ENCODE data around the gene MACROH2A1. TPM values are rescaled to one million over a fixed set of nuclear protein-coding genes. Genes with fewer than 3 reads are reported as not detected.

The MACROH2A1 gene
- total RNA-seq, 1 donor from 2014 or later = 215 TPM

DNA sequence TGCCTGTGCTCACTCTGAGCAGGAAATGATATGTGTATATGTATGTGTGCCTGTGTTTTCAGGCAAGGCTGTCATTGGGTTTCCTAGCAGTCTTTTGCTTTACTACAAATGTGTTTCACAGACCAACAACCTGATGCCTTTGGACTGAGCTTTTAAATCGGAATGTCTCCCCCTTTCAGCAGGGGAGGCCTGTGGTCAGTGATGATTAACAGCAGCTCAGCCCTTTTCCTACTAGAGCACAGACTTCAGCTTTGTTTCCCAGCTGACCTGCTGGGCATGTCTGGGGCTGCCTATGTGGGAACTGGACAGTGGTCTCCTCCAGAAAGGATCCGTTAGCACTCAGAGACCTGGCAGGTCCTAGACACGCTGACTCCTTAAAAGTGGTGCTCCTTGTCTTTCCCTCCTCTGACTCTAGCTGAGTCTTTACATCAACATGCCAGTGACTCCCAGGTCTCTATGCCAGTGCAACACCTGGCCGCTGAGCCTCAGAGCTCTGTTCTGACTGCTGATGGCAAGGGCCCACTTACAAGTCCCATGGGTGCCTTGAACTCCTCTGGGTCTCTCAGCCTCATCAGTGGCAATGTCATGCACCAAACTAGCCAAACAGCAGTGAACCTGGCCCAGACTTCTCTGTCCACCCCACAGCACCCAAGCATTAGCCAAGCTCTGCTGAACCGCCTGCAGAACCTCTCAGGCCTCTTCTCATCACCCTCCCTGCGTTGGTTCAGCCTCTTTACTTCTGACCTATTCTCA lies 7.7 kb downstream of the MACROH2A1 start:
- peaks cover 5% of the 10 kb centered on the region for H3K27me3 Mint-ChIP-seq (ENCODE audit: unreplicated experiment)
- H3K27ac Mint-ChIP-seq (ENCODE audit: unreplicated experiment) = no peak overlapping the region
- H3K9me3 Mint-ChIP-seq (ENCODE audit: unreplicated experiment) = peaks cover 1% of the 10 kb centered on the region
- no peak overlapping the region for H3K4me3 Mint-ChIP-seq (ENCODE audit: unreplicated experiment)
- TF ChIP-seq, protein P1, sequence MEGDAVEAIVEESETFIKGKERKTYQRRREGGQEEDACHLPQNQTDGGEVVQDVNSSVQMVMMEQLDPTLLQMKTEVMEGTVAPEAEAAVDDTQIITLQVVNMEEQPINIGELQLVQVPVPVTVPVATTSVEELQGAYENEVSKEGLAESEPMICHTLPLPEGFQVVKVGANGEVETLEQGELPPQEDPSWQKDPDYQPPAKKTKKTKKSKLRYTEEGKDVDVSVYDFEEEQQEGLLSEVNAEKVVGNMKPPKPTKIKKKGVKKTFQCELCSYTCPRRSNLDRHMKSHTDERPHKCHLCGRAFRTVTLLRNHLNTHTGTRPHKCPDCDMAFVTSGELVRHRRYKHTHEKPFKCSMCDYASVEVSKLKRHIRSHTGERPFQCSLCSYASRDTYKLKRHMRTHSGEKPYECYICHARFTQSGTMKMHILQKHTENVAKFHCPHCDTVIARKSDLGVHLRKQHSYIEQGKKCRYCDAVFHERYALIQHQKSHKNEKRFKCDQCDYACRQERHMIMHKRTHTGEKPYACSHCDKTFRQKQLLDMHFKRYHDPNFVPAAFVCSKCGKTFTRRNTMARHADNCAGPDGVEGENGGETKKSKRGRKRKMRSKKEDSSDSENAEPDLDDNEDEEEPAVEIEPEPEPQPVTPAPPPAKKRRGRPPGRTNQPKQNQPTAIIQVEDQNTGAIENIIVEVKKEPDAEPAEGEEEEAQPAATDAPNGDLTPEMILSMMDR (IDR thresholded peaks at IDR 0.05; ENCODE audit: partially characterized antibody, unreplicated experiment) = no peak
- H3K36me3 Mint-ChIP-seq (ENCODE audit: unreplicated experiment) = no peaks in the 10 kb centered on the region
- peaks cover 26% of the 10 kb centered on the region for H3K4me1 Mint-ChIP-seq (ENCODE audit: low read depth, unreplicated experiment)
- DNase-seq = no peak

DNA sequence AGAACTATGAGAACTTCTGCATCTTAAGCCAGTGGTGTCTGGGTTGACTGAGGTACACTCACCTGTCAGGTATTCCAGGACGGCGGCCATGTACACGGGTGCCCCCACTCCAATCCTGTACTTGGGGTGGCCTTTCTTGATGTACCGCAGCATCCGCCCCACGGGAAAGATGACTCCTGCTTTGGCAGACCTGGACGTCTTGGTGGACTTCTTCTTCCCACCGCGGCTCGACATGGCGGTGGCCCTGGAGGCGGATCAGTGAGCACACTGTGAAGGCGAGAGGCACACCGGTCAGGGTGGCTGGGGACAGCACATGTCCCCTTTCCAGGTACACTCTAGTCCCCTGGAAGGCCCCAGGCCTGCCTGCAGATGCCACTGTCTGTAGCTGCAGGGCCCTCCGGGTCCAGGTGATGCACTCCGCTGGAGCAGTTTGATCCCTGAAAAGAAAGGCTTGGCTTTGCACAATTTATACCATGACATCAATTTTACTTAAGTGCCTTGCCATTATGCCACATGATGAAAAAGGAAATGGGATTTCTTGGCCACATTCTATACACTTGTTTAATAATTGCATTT lies 10.1 kb downstream of the MACROH2A1 start:
- no peak for DNase-seq
- Mint-ChIP-seq H3K4me1 (ENCODE audit: low read depth, unreplicated experiment) (peaks cover 12% of the 10 kb centered on the region), H3K27me3 (ENCODE audit: unreplicated experiment) (peaks cover 5% of the 10 kb centered on the region), H3K4me3 (ENCODE audit: unreplicated experiment) (no peak overlapping the region), H3K36me3 (ENCODE audit: unreplicated experiment) (no peaks in the 10 kb centered on the region), H3K9me3 (ENCODE audit: unreplicated experiment) (peaks cover 1% of the 10 kb centered on the region), H3K27ac (ENCODE audit: unreplicated experiment) (no peak overlapping the region)
- TF ChIP-seq, protein P1 (IDR thresholded peaks at IDR 0.05; ENCODE audit: partially characterized antibody, unreplicated experiment) = no peak

DNA sequence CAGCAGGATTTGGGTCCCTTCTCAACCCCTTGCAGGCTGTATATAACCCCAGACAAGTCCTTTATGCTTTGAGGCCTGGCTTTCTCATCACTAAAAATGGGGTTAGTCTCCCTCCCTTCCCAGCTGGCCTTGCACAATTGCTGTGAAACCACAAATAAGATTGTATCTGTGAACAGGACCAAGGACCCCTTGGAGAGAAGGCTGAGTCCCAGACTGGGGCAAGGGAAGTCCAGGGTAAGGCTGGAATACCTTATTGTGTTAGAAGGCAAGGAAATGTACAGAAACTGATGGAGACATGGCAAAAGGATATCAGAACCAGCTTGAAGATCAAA lies 11.4 kb downstream of the MACROH2A1 start:
- Mint-ChIP-seq H3K27me3 (ENCODE audit: unreplicated experiment) (peaks cover 5% of the 10 kb centered on the region), H3K27ac (ENCODE audit: unreplicated experiment) (no peak overlapping the region), H3K36me3 (ENCODE audit: unreplicated experiment) (no peaks in the 10 kb centered on the region), H3K9me3 (ENCODE audit: unreplicated experiment) (peaks cover 1% of the 10 kb centered on the region), H3K4me3 (ENCODE audit: unreplicated experiment) (no peak overlapping the region), H3K4me1 (ENCODE audit: low read depth, unreplicated experiment) (peaks cover 12% of the 10 kb centered on the region)
- TF ChIP-seq, protein P1 (IDR thresholded peaks at IDR 0.05; ENCODE audit: partially characterized antibody, unreplicated experiment) = no peak
- no peak for DNase-seq

DNA sequence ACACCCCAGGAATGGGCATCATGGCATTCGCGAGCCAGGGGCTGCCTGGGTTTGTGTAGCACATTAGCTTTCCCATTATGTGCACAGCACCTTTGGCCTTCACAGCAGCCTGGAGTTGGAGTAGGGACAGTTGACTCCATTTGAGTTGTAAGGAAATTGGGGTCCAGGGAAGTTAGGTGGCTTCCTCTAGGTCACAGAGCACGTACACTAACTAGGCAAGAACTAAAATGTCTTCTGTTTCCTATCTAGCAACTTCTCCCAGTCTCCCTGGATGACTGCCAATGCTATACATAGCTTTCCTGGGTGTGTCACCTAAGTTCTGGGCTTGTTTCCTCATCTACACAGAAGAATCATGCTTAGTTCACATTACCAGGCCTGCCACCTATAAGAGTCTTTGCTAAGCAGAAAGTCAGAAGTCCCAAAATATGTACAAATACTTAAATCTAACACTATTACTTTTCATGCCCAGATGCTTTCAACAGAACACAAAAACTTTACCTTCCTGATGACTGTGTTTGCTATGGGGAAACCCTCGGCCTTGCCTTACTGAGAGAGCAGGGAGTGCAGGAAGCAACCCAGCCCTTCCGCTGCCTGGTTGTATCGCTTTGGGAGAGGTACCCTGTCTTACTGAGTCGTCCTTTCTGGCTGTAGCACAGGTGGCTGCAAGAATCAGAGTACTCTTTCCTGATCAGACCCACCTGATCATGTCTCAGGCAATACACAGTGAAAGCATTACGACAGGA lies 12.0 kb downstream of the MACROH2A1 start:
- peaks cover 8% of the 10 kb centered on the region for H3K4me1 Mint-ChIP-seq (ENCODE audit: low read depth, unreplicated experiment)
- no peaks in the 10 kb centered on the region for H3K36me3 Mint-ChIP-seq (ENCODE audit: unreplicated experiment)
- no peak overlapping the region for H3K27ac Mint-ChIP-seq (ENCODE audit: unreplicated experiment)
- DNase-seq = no peak
- peaks cover 1% of the 10 kb centered on the region for H3K9me3 Mint-ChIP-seq (ENCODE audit: unreplicated experiment)
- TF ChIP-seq, protein P1 (IDR thresholded peaks at IDR 0.05; ENCODE audit: partially characterized antibody, unreplicated experiment) = no peak
- H3K4me3 Mint-ChIP-seq (ENCODE audit: unreplicated experiment) = no peak overlapping the region
- H3K27me3 Mint-ChIP-seq (ENCODE audit: unreplicated experiment) = peaks cover 4% of the 10 kb centered on the region

DNA sequence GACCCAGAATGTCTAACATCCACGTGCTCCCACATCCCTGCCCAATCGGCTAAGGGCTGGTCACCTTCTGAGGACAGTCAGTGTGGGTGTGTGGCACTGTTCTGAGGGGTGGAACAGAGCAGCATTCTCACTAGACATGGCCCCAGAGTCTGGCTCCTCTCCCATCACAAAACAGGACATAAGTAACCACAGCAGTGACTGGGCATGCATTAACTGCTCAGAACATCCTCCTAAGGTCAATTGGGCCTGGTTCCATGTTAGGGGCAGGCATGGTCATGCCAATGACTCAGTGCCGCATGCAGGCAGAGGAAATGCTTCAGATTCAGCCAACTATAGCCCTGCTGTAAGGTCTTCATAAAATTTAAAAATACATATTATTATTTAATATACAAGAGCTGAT lies 12.9 kb downstream of the MACROH2A1 start:
- DNase-seq = no peak
- TF ChIP-seq, protein P1 (IDR thresholded peaks at IDR 0.05; ENCODE audit: partially characterized antibody, unreplicated experiment) = no peak
- Mint-ChIP-seq H3K4me3 (ENCODE audit: unreplicated experiment) (no peak overlapping the region), H3K4me1 (ENCODE audit: low read depth, unreplicated experiment) (no peaks in the 10 kb centered on the region), H3K9me3 (ENCODE audit: unreplicated experiment) (peaks cover 1% of the 10 kb centered on the region), H3K27me3 (ENCODE audit: unreplicated experiment) (no peaks in the 10 kb centered on the region), H3K27ac (ENCODE audit: unreplicated experiment) (no peak overlapping the region), H3K36me3 (ENCODE audit: unreplicated experiment) (no peaks in the 10 kb centered on the region)

All from glutamatergic neuron (in vitro differentiated cells).